BJ (cell line): ENCODE measurements around the gene MAGEA8. TPM values are rescaled to one million over a fixed set of nuclear protein-coding genes. Genes with fewer than 3 reads are reported as not detected.
A peak's percentile ranks its signal among the peaks of the same experiment; 100 is the strongest.

ENCODE experiments used
- CTCF ChIA-PET: fragments of 350-600 bp; formaldehyde crosslinking; extraction: SDS; loops from one replicate; lab custom pipeline; 2021; ENCODE audit warnings: antibody characterized with exemption, inconsistent platforms; lab: Yijun Ruan, JAX
- POLR2A ChIA-PET: fragments of 300-600 bp; sonication (Branson Sonifier 250); formaldehyde crosslinking; extraction: SDS; loops from one replicate; lab custom pipeline; 2021; ENCODE audit warnings: antibody characterized with exemption; lab: Charles Lee
- DNase-seq: peaks from one replicate; pipeline ENCODE4 v3.0.0-alpha.2; 2011; ENCODE audit warnings: low read depth
- H3K27me3 ChIP-seq: 2 replicates; pipeline ENCODE4 v1.6.0; 2011; ENCODE audit warnings: low read length; ENCODE audit not compliant: control insufficient read depth, insufficient read depth
- H3K36me3 ChIP-seq: 2 replicates; pipeline ENCODE4 v1.5.1; 2011; ENCODE audit warnings: low read length; ENCODE audit not compliant: control insufficient read depth, insufficient read depth
- H3K4me3 ChIP-seq: 2 replicates; pipeline ENCODE4 v1.5.1; 2011; ENCODE audit warnings: low read depth, mild to moderate bottlenecking, control low read depth, low read length
- CTCF ChIP-seq: IDR thresholded peaks from 2 replicates; pipeline ENCODE4 v1.5.1; 2011; ENCODE audit warnings: low read depth, mild to moderate bottlenecking, control low read depth, inconsistent platforms, low read length, moderate library complexity; ENCODE audit not compliant: insufficient read depth
- polyA plus RNA-seq: library from polyadenylated mRNA; depleted of rRNA; stranded (reverse); fragments of >200 nt; gene quantifications from 2 replicates; pipeline ENCODE4 v1.2.3, GENCODE V29; 2011

The MAGEA8 gene
- polyA plus RNA-seq, 1 experiment = not detected

- no peak for TF ChIP-seq CTCF
- POLR2A ChIA-PET = no interaction called here
- Histone ChIP-seq H3K27me3 (no peaks in the 10 kb centered on the region), H3K4me3 (no peak overlapping the region), H3K36me3 (no peaks in the 10 kb centered on the region)
- DNase-seq = no peak
- CTCF ChIA-PET = no interaction called here
These were observed 13.5 kb upstream of the MAGEA8 start for GRCh38 chrX:149867488-149867887.

- no peak for DNase-seq
- Histone ChIP-seq H3K4me3 (no peak overlapping the region), H3K36me3 (no peaks in the 10 kb centered on the region), H3K27me3 (no peaks in the 10 kb centered on the region)
- no peak for TF ChIP-seq CTCF
- CTCF ChIA-PET = no interaction called here
- POLR2A ChIA-PET = no interaction called here
These were observed 10.1 kb upstream of the MAGEA8 start for GRCh38 chrX:149870840-149871239.

GRCh38 chrX:149871433-149871832, 9.6 kb upstream of the MAGEA8 start:
- H3K4me3 ChIP-seq = no peak overlapping the region
- no peaks in the 10 kb centered on the region for H3K36me3 ChIP-seq
- ChIA-PET CTCF (interaction anchor here (0.6 kb wide), 1 partner anchor 628 kb away, joined by 3 read pairs; no protein-coding TSS in a partner anchor), POLR2A (no interaction called here)
- no peak for TF ChIP-seq CTCF
- no peaks in the 10 kb centered on the region for H3K27me3 ChIP-seq
- DNase-seq = no peak

GRCh38 chrX:149871940-149872339, 9.0 kb upstream of the MAGEA8 start:
- DNase-seq = no peak
- H3K27me3 ChIP-seq = no peaks in the 10 kb centered on the region
- ChIA-PET POLR2A (no interaction called here), CTCF (interaction anchor here (0.6 kb wide), 1 partner anchor 628 kb away, joined by 3 read pairs; no protein-coding TSS in a partner anchor)
- H3K36me3 ChIP-seq = no peaks in the 10 kb centered on the region
- H3K4me3 ChIP-seq = no peak overlapping the region
- TF ChIP-seq CTCF = peak; percentile 22; the same call in 1 of the 2 replicates

- H3K27me3 ChIP-seq = no peaks in the 10 kb centered on the region
- no peak for TF ChIP-seq CTCF
- H3K36me3 ChIP-seq = no peaks in the 10 kb centered on the region
- DNase-seq = no peak
- POLR2A ChIA-PET = no interaction called here
- H3K4me3 ChIP-seq = no peak overlapping the region
- CTCF ChIA-PET = no interaction called here
These were observed 3.8 kb upstream of the MAGEA8 start for GRCh38 chrX:149877157-149877556.
